H1 (cell line): ENCODE measurements around the gene PTPRD. TPM values are rescaled to one million over a fixed set of nuclear protein-coding genes. Genes with fewer than 3 reads are reported as not detected.

ENCODE experiments used
- CTCF ChIA-PET: fragments of 300-600 bp; sonication (Branson Sonifier 250); formaldehyde crosslinking; loops from one replicate; lab custom pipeline; 2021; ENCODE audit not compliant: partially characterized antibody; lab: Charles Lee
- POLR2A ChIA-PET: fragments of 300-600 bp; sonication (Branson Sonifier 250); formaldehyde crosslinking; loops from one replicate; lab custom pipeline; 2021; ENCODE audit warnings: inconsistent platforms; ENCODE audit not compliant: partially characterized antibody; lab: Charles Lee
- DNase-seq, 2 experiments: peaks; one replicate each; pipeline versions ENCODE4 v3.0.0 to v3.0.0-alpha.2; 2010 to 2022; ENCODE audit warnings: low spot score in 2 of 2, low read depth in 1 of 2, mixed read lengths in 1 of 2
- FAIRE-seq: peaks from 2 replicates; lab custom pipeline; 2011; peaks lifted over from hg19 to GRCh38; lab: Jason Lieb, UNC
- H2AFZ ChIP-seq: 2 replicates; pipeline ENCODE4 v1.8.1; 2012; ENCODE audit warnings: low read length, inconsistent platforms
- H2AK5ac ChIP-seq: 2 replicates; pipeline ENCODE4 v1.6.1; 2013; ENCODE audit warnings: low read depth, low read length
- H2BK120ac ChIP-seq: replicated peaks from 2 replicates; pipeline ENCODE3; 2013; ENCODE audit warnings: low read depth, low read length, inconsistent platforms
- H2BK12ac ChIP-seq: 2 replicates; pipeline ENCODE4 v1.6.1; 2013; ENCODE audit warnings: low read depth, low read length
- H2BK15ac ChIP-seq: 2 replicates; pipeline ENCODE4 v1.6.1; 2013; ENCODE audit warnings: low read length
- H2BK20ac ChIP-seq: 2 replicates; pipeline ENCODE4 v1.6.1; 2013; ENCODE audit warnings: low read length
- H2BK5ac ChIP-seq: 2 replicates; pipeline ENCODE4 v1.6.1; 2013; ENCODE audit warnings: low read depth, low read length
- H3K14ac ChIP-seq: 2 replicates; pipeline ENCODE4 v1.6.1; 2013; ENCODE audit warnings: inconsistent platforms; ENCODE audit not compliant: insufficient read length
- H3K18ac ChIP-seq: 2 replicates; pipeline ENCODE4 v1.6.1; 2013; ENCODE audit warnings: low read length; ENCODE audit errors: extremely low read depth
- H3K23ac ChIP-seq: 2 replicates; pipeline ENCODE4 v1.6.1; 2013; ENCODE audit warnings: inconsistent platforms; ENCODE audit not compliant: insufficient read length
- H3K23me2 ChIP-seq: 2 replicates; pipeline ENCODE4 v1.6.1; 2013; ENCODE audit warnings: low read depth, low read length
- H3K27ac ChIP-seq: 2 replicates; pipeline ENCODE4 v1.6.1; 2011; ENCODE audit warnings: low read depth, low read length, inconsistent platforms
- H3K27me3 ChIP-seq, 4 experiments: replicated peaks in 1 of 4; 1 replicate in 1 of 4; 2 replicates in 3 of 4; pipeline versions ENCODE4 v1.6.1 to v1.8.1; 2011 to 2013; ENCODE audit warnings: low read length in 3 of 4, mild to moderate bottlenecking in 3 of 4, inconsistent platforms in 2 of 4, mixed read lengths in 2 of 4, moderate library complexity in 1 of 4; ENCODE audit not compliant: control insufficient read depth in 3 of 4, insufficient read depth in 3 of 4; ENCODE audit errors: extremely low read depth in 1 of 4
- H3K36me3 ChIP-seq, 4 experiments: 2 replicates each; pipeline versions ENCODE4 v1.6.1 to v1.8.1; 2011 to 2013; ENCODE audit warnings: mild to moderate bottlenecking in 4 of 4, low read length in 3 of 4, moderate library complexity in 2 of 4, control low read depth in 1 of 4, inconsistent platforms in 1 of 4; ENCODE audit not compliant: insufficient read depth in 4 of 4, control insufficient read depth in 2 of 4
- H3K4ac ChIP-seq: replicated peaks from 2 replicates; pipeline ENCODE3; 2013; ENCODE audit warnings: low read length, low read depth, mixed read lengths, inconsistent platforms; ENCODE audit not compliant: insufficient read length
- H3K4me1 ChIP-seq, 4 experiments: replicated peaks in 1 of 4; 1 replicate in 1 of 4; 2 replicates in 3 of 4; pipeline versions ENCODE4 v1.6.1 to v1.8.1; 2011 to 2013; ENCODE audit warnings: low read length in 3 of 4, inconsistent platforms in 2 of 4, mixed read lengths in 1 of 4; ENCODE audit not compliant: insufficient read depth in 4 of 4, control insufficient read depth in 3 of 4
- H3K4me2 ChIP-seq, 2 experiments: 2 replicates each; pipeline versions ENCODE4 v1.6.1 to v1.8.1; 2011 to 2013; ENCODE audit warnings: low read depth in 2 of 2, low read length in 2 of 2, control low read depth in 1 of 2, inconsistent platforms in 1 of 2, mild to moderate bottlenecking in 1 of 2; ENCODE audit not compliant: insufficient read depth in 1 of 2
- H3K4me3 ChIP-seq, 4 experiments: fragments of 200-600, 300-600 bp in 1 of 4; sonication (generic), shearing (Covaris generic), sonication (Bioruptor Twin) in 1 of 4; 2 replicates each; pipeline versions ENCODE4 v1.5.1 to v1.8.1; 2011 to 2016; ENCODE audit warnings: low read length in 4 of 4, low read depth in 3 of 4, control low read depth in 2 of 4, inconsistent platforms in 2 of 4, mild to moderate bottlenecking in 2 of 4, mixed read lengths in 1 of 4, moderate library complexity in 1 of 4; ENCODE audit not compliant: insufficient read depth in 2 of 4; ENCODE audit errors: extremely low read depth in 1 of 4
- H3K56ac ChIP-seq: replicated peaks from 2 replicates; pipeline ENCODE3; 2013; ENCODE audit warnings: low read depth, mild to moderate bottlenecking, mixed read lengths, low read length, inconsistent platforms; ENCODE audit not compliant: insufficient read length
- H3K79me1 ChIP-seq: 2 replicates; pipeline ENCODE4 v1.6.1; 2013; ENCODE audit warnings: low read depth, low read length, control low read depth
- H3K79me2 ChIP-seq, 2 experiments: 2 replicates each; pipeline versions ENCODE4 v1.6.1 to v1.8.1; 2012 to 2013; ENCODE audit warnings: low read length in 2 of 2, mild to moderate bottlenecking in 2 of 2, inconsistent platforms in 1 of 2; ENCODE audit not compliant: insufficient read depth in 2 of 2, control insufficient read depth in 1 of 2
- H3K9ac ChIP-seq, 4 experiments: replicated peaks in 1 of 4; 1 replicate in 1 of 4; 2 replicates in 3 of 4; pipeline versions ENCODE4 v1.6.1 to v1.8.1; 2011 to 2013; ENCODE audit warnings: low read depth in 3 of 4, low read length in 3 of 4, control low read depth in 2 of 4, mild to moderate bottlenecking in 2 of 4, moderate library complexity in 2 of 4, inconsistent platforms in 1 of 4; ENCODE audit errors: extremely low read depth in 1 of 4
- H3K9me3 ChIP-seq, 2 experiments: 2 replicates each; pipeline versions ENCODE4 v1.6.1 to v1.8.1; 2012 to 2013; ENCODE audit warnings: mild to moderate bottlenecking in 2 of 2, moderate library complexity in 2 of 2, control low read depth in 1 of 2, inconsistent platforms in 1 of 2, low read depth in 1 of 2, low read length in 1 of 2, mixed read lengths in 1 of 2; ENCODE audit not compliant: insufficient read depth in 2 of 2
- H4K20me1 ChIP-seq, 2 experiments: replicated peaks in 1 of 2; 2 replicates each; pipeline versions ENCODE3 to v1.8.1; 2011 to 2013; ENCODE audit warnings: inconsistent platforms in 2 of 2, low read length in 2 of 2, mild to moderate bottlenecking in 1 of 2; ENCODE audit not compliant: insufficient read depth in 2 of 2, control insufficient read depth in 1 of 2
- H4K5ac ChIP-seq: 2 replicates; pipeline ENCODE4 v1.6.1; 2013; ENCODE audit warnings: low read length, low read depth, mixed read lengths, inconsistent platforms; ENCODE audit not compliant: insufficient read length
- H4K8ac ChIP-seq: 2 replicates; pipeline ENCODE4 v1.8.0; 2013; ENCODE audit warnings: mild to moderate bottlenecking, moderate library complexity, low read length, inconsistent platforms; ENCODE audit not compliant: insufficient read depth; ENCODE audit errors: extremely low read depth
- H4K91ac ChIP-seq: replicated peaks from 2 replicates; pipeline ENCODE3; 2013; ENCODE audit warnings: low read length, mixed read lengths, inconsistent platforms; ENCODE audit not compliant: insufficient read length
- BCL11A ChIP-seq, 2 experiments: IDR thresholded peaks; one replicate each; pipeline ENCODE4 v1.6.1; 2011; ENCODE audit warnings: low read depth in 2 of 2, low read length in 2 of 2, mild to moderate bottlenecking in 2 of 2
- EGR1 ChIP-seq: IDR thresholded peaks from 2 replicates; pipeline ENCODE4 v1.6.1; 2011; ENCODE audit warnings: low read depth, low read length, borderline replicate concordance
- EZH2 ChIP-seq: fragments of 200-600 bp; sonication (generic); IDR thresholded peaks from 2 replicates; pipeline ENCODE4 v1.7.1; 2012; ENCODE audit warnings: low read depth, mild to moderate bottlenecking, moderate library complexity, low read length, inconsistent platforms; ENCODE audit not compliant: severe bottlenecking
- FOSL1 ChIP-seq: IDR thresholded peaks from 2 replicates; pipeline ENCODE4 v1.6.1; 2011; ENCODE audit warnings: mild to moderate bottlenecking, low read depth, low read length, moderate library complexity; ENCODE audit not compliant: insufficient read depth
- JUN ChIP-seq: IDR thresholded peaks from 2 replicates; pipeline ENCODE4 v1.6.1; 2011; ENCODE audit warnings: low read depth, mild to moderate bottlenecking, improper control_type of control experiment, low read length
- POLR2AphosphoS5 ChIP-seq: IDR thresholded peaks from 2 replicates; pipeline ENCODE4 v1.6.1; 2011; ENCODE audit warnings: low read depth, low read length
- RNF2 ChIP-seq: fragments of 200-900, 300-1000 bp; sonication (generic); IDR thresholded peaks from 2 replicates; pipeline ENCODE4 v1.7.1; 2016; ENCODE audit warnings: borderline replicate concordance, low read depth, mild to moderate bottlenecking, antibody characterized with exemption, low read length; ENCODE audit not compliant: poor library complexity, severe bottlenecking; ENCODE audit errors: missing control alignments
- SIRT6 ChIP-seq: IDR thresholded peaks from one replicate; pipeline ENCODE4 v1.7.1; 2012; ENCODE audit warnings: low read length, inconsistent platforms
- SP4 ChIP-seq: IDR thresholded peaks from 2 replicates; pipeline ENCODE4 v1.6.1; 2012; ENCODE audit warnings: low read length, inconsistent platforms
- SRF ChIP-seq: IDR thresholded peaks from 2 replicates; pipeline ENCODE4 v1.6.1; 2011; ENCODE audit warnings: mild to moderate bottlenecking, low read depth, low read length, moderate library complexity
- SUZ12 ChIP-seq: fragments of 200-600 bp; sonication (generic); IDR thresholded peaks from 2 replicates; pipeline ENCODE4 v1.6.1; 2012; ENCODE audit warnings: mild to moderate bottlenecking, inconsistent platforms, low read length, moderate library complexity, mixed read lengths
- TBP ChIP-seq: IDR thresholded peaks from 2 replicates; pipeline ENCODE4 v1.6.1; 2011; ENCODE audit warnings: low read depth, low read length, improper control_type of control experiment
- TEAD4 ChIP-seq: IDR thresholded peaks from 2 replicates; pipeline ENCODE4 v1.6.1; 2012; ENCODE audit warnings: low read depth, low read length, inconsistent platforms, mixed read lengths
- USF2 ChIP-seq: IDR thresholded peaks from 2 replicates; pipeline ENCODE4 v1.6.1; 2011; ENCODE audit warnings: low read length, improper control_type of control experiment
- WGBS, 2 experiments: shearing (Covaris generic) in 1 of 2; methylation state at CpG; one replicate each; pipeline versions ENCODE4 v1.1.6 to v1.1.7; 2013 to 2015; ENCODE audit warnings: low lambda C conversion rate in 2 of 2, mixed read lengths in 2 of 2, inconsistent platforms in 1 of 2, low coverage in 1 of 2, missing lambda C conversion rate in 1 of 2; ENCODE audit not compliant: insufficient replicate concordance in 2 of 2, insufficient coverage in 1 of 2, insufficient read length in 1 of 2; ENCODE audit errors: extremely low coverage in 1 of 2, missing lambda C conversion rate in 1 of 2; 5-methylcytosine and 5-hydroxymethylcytosine counted together
- polyA plus RNA-seq, 7 experiments: library from polyadenylated mRNA; depleted of rRNA in 3 of 7; stranded (reverse) in 5 of 7; unstranded in 2 of 7; fragments of >200 nt in 5 of 7; fragments of 200-250 nt in 2 of 7; gene quantifications; 1 replicate in 5 of 7; 2 replicates in 1 of 7; 4 replicates in 1 of 7; pipeline versions ENCODE4 v1.2.1 to v1.2.3, GENCODE V29; 2011 to 2013; ENCODE audit warnings: missing spikeins in 2 of 7, mixed read lengths in 2 of 7
- total RNA-seq: library from RNA; stranded (reverse); fragmentation: NEBNext Ultra II Directional; extraction: Animal tissue kit (Norgen Biotek cat#: 25700); gene quantifications from 2 replicates; pipeline ENCODE4 v1.2.1, GENCODE V29; 2021

PTPRD gene
- total and polyA plus RNA-seq, 2 of the 8 experiments (the other 6 are each of a cell fraction or from before 2014, with no cell fraction given) = 17.2 to 77.0 TPM

- no peak overlapping the region for H4K91ac ChIP-seq
- DNase-seq (no peak), FAIRE-seq (no peak)
- H3K18ac ChIP-seq = no peak overlapping the region
- no peak overlapping the region for H3K9ac ChIP-seq
- no peak overlapping the region for H3K4me2 ChIP-seq
- TF ChIP-seq USF2 (no peak), SP4 (no peak), TBP (no peak), RNF2 (no peak), POLR2AphosphoS5 (no peak), TEAD4 (no peak), EZH2 (no peak), JUN (no peak), SIRT6 (no peak), SRF (no peak), SUZ12 (no peak), EGR1 (no peak), BCL11A (IDR thresholded peaks at IDR 0.05; ENCODE audit: low read depth in 2 of 2, low read length in 2 of 2) (no peak), FOSL1 (no peak)
- H3K9me3 ChIP-seq = no peaks in the 10 kb centered on the region
- H4K20me1 ChIP-seq = no peaks in the 10 kb centered on the region
- H2AFZ ChIP-seq = no peak overlapping the region
- H3K23me2 ChIP-seq = no peaks in the 10 kb centered on the region
- no peaks in the 10 kb centered on the region for H3K79me2 ChIP-seq
- H4K5ac ChIP-seq = no peak overlapping the region
- H3K56ac ChIP-seq = no peak overlapping the region
- no peaks in the 10 kb centered on the region for H3K79me1 ChIP-seq
- no peak overlapping the region for H2BK20ac ChIP-seq
- no peak overlapping the region for H3K23ac ChIP-seq
- H2BK5ac ChIP-seq = no peak overlapping the region
- no peak overlapping the region for H2AK5ac ChIP-seq
- H2BK15ac ChIP-seq = no peak overlapping the region
- H3K4me1 ChIP-seq = no peaks in the 10 kb centered on the region; a peak in 1 of 7 replicates
- H2BK12ac ChIP-seq = no peak overlapping the region
- no peak overlapping the region for H3K27ac ChIP-seq
- ChIA-PET POLR2A (no interaction called here), CTCF (interaction anchor here (3.1 kb wide), 1 partner anchor 8 kb away, joined by 11 read pairs; no protein-coding TSS in a partner anchor)
- H4K8ac ChIP-seq = no peak overlapping the region
- H3K27me3 ChIP-seq = no peaks in the 10 kb centered on the region
- H3K36me3 ChIP-seq = no peaks in the 10 kb centered on the region
- H2BK120ac ChIP-seq = no peak overlapping the region
- WGBS, 2 experiments = 89% methylated on average over 3 of the region's 3 CpGs; no CpG with 5 or more reads in 1 of the 2 experiments
- H3K4me3 ChIP-seq = no peak overlapping the region
- H3K4ac ChIP-seq = no peak overlapping the region
- no peak overlapping the region for H3K14ac ChIP-seq
Observed at GRCh38 chr9:9905736-9906135, 707.1 kb downstream of the PTPRD start.
